Measurements from ENCODE around the gene SH3BP1. TPM values are rescaled to one million over a fixed set of nuclear protein-coding genes. Genes with fewer than 3 reads are reported as not detected.

SH3BP1 gene
- total RNA-seq, 1 donor = 4.7 TPM

DNA sequence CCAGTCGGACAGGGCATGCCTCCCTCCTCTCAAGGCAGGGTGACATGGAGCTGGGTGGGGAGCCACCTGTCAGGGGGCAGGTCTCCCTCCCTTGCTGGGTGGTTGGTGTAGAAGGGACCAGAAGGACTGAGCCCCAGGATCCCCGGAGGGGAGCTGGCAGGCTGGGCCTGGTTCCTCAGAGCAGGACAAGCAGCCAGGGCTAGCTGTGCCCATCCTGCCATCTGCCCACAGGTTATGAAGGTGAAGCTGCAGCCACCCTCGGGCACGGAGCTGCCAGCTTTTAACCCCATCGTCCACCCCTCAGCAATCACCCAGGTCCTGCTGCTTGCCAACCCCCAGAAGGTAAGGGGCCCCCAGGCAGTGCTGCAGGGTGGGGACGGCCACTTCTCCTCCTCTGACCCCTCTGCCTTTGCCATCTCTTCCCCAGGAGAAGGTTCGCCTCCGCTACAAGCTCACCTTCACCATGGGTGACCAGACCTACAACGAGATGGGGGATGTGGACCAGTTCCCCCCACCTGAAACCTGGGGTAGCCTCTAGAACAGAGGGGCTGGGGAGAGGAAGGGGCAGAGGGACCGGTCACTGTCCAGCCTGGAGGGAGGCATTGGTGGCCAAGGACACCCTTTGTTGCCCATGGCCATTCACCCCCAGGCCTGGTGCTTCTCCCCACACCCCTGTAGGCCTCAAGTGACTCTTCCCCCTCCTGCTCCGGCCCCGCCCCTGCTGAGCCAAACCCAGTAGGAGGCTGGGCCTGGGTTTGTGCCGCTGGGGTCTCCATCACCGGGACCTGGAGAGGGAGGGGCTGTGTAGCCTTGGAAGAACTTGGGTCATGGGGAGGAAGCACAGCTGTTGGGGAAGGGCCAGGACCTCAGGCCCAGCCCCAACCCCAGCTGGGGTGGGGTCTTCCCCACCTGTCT, 7.0 kb upstream of the SH3BP1 start:
- Histone ChIP-seq H3K27ac (ENCODE audit: low read depth, low read length) (no peak overlapping the region), H3K4me2 (ENCODE audit: insufficient read depth, low read length) (no peak overlapping the region), H4K20me1 (ENCODE audit: insufficient read depth, low read length) (no peaks in the 10 kb centered on the region), H3K4me1 (ENCODE audit: insufficient read depth, low read length) (peaks cover 24% of the 10 kb centered on the region), H3K4me3 (ENCODE audit: insufficient read depth, low read length) (no peak overlapping the region), H3K36me3 (ENCODE audit: insufficient read depth, low read length) (peaks cover 16% of the 10 kb centered on the region), H2AFZ (ENCODE audit: low read length) (no peak overlapping the region), H3K79me2 (ENCODE audit: insufficient read depth, low read length) (no peaks in the 10 kb centered on the region), H3K9me3 (ENCODE audit: low read depth, low read length) (no peaks in the 10 kb centered on the region), H3K27me3 (ENCODE audit: insufficient read depth, low read length) (no peaks in the 10 kb centered on the region)
- no peak for TF ChIP-seq CTCF (IDR thresholded peaks at IDR 0.05; ENCODE audit: extremely low read depth, low read depth, low read length)
- DNase-seq (ENCODE audit: insufficient read length, low spot score, missing footprints) = peak; percentile 86

- H3K9me3 ChIP-seq (ENCODE audit: low read depth, low read length) = no peaks in the 10 kb centered on the region
- peaks cover 24% of the 10 kb centered on the region for H3K4me1 ChIP-seq (ENCODE audit: insufficient read depth, low read length)
- peak overlapping the region; percentile 74 for H3K27ac ChIP-seq (ENCODE audit: low read depth, low read length)
Observed at GRCh38 chr22:37633089-37633624, 6.3 kb upstream of the SH3BP1 start.

DNA sequence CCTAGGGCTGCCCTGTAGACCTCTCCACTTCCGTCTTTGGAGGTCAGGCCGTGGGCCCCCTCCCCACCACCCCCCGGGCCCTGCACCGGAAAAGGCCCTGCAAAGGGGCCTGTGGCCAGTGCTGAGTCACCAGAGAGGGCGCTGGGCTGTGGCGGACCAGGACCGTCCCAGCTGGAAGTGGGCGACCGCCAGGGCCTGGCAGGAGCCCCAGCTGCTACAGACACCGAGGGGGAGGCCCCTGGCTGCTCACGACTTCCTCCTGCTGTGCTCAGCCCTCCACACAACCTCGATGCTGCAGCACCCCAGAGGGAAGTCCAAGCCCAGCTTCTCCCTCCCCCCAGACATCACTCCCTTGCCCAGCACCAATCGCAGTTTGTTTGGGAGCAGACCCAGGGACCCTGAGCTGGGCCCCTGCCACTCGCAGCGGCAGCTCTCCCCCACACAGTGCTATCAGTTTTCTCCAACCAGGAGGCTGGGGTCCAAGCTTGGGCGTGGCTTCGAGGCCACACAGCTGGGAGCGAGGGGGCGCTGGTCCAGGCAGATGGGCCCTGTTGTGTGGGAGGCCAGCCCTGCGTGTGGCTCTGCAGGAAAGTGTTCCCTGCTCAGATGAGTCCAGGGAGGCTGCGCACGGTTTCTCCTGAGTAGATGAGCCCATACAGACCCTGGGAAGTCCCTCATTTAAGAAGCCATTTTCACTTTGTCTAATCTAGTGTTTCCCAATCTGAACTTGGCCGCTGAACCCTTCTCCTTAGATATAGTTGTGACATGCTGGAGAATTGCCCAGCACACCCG, 5.6 kb upstream of the SH3BP1 start:
- TF ChIP-seq CTCF (IDR thresholded peaks at IDR 0.05; ENCODE audit: extremely low read depth, low read depth, low read length) = peak; percentile 15

More at GRCh38 chr22:37633089-37633624, 6.3 kb upstream of the SH3BP1 start:
- Histone ChIP-seq H3K4me3 (ENCODE audit: insufficient read depth, low read length) (no peak overlapping the region), H3K4me2 (ENCODE audit: insufficient read depth, low read length) (peak overlapping the region; percentile 61), H3K36me3 (ENCODE audit: insufficient read depth, low read length) (peaks cover 15% of the 10 kb centered on the region), H2AFZ (ENCODE audit: low read length) (no peak overlapping the region), H3K27me3 (ENCODE audit: insufficient read depth, low read length) (no peaks in the 10 kb centered on the region), H4K20me1 (ENCODE audit: insufficient read depth, low read length) (no peaks in the 10 kb centered on the region), H3K79me2 (ENCODE audit: insufficient read depth, low read length) (no peaks in the 10 kb centered on the region)
- DNase-seq (ENCODE audit: insufficient read length, low spot score, missing footprints) = no peak
- no peak for TF ChIP-seq CTCF (IDR thresholded peaks at IDR 0.05; ENCODE audit: extremely low read depth, low read depth, low read length)

More for the DNA sequence above, 5.6 kb upstream of the SH3BP1 start:
- peak; percentile 99 for DNase-seq (ENCODE audit: insufficient read length, low spot score, missing footprints)
- H3K4me1 ChIP-seq (ENCODE audit: insufficient read depth, low read length) = peaks cover 24% of the 10 kb centered on the region
- peak overlapping the region; percentile 72 for H2AFZ ChIP-seq (ENCODE audit: low read length)
- peak overlapping the region; percentile 74 for H3K27ac ChIP-seq (ENCODE audit: low read depth, low read length)
- no peaks in the 10 kb centered on the region for H3K79me2 ChIP-seq (ENCODE audit: insufficient read depth, low read length)
- H3K36me3 ChIP-seq (ENCODE audit: insufficient read depth, low read length) = peaks cover 10% of the 10 kb centered on the region
- peak overlapping the region; percentile 61 for H3K4me2 ChIP-seq (ENCODE audit: insufficient read depth, low read length)
- no peaks in the 10 kb centered on the region for H3K9me3 ChIP-seq (ENCODE audit: low read depth, low read length)
- peak overlapping the region; percentile 54 for H3K4me3 ChIP-seq (ENCODE audit: insufficient read depth, low read length)
- no peaks in the 10 kb centered on the region for H4K20me1 ChIP-seq (ENCODE audit: insufficient read depth, low read length)
- no peaks in the 10 kb centered on the region for H3K27me3 ChIP-seq (ENCODE audit: insufficient read depth, low read length)
